SK-N-SH (cell line): ENCODE measurements around the gene PCSK6.

ENCODE experiments used
- ELF1 ChIP-seq: IDR thresholded peaks from 2 replicates; pipeline ENCODE4 v1.4.0; 2012
- EP300 ChIP-seq, 2 experiments: IDR thresholded peaks; 2 replicates each; pipeline versions ENCODE4 v1.4.0 to v1.6.1; 2012; ENCODE audit warnings: borderline replicate concordance in 1 of 2, low read depth in 1 of 2, low read length in 1 of 2
- MXI1 ChIP-seq: IDR thresholded peaks from 2 replicates; pipeline ENCODE4 v1.6.1; 2012; ENCODE audit warnings: mild to moderate bottlenecking, low read depth, low read length, improper control_type of control experiment
- POLR2AphosphoS5 ChIP-seq: IDR thresholded peaks from 2 replicates; pipeline ENCODE4 v1.6.1; 2012; ENCODE audit warnings: low read depth, low read length
- RAD21 ChIP-seq: IDR thresholded peaks from 2 replicates; pipeline ENCODE4 v1.6.1; 2012; ENCODE audit warnings: mild to moderate bottlenecking, low read length
- REST ChIP-seq: IDR thresholded peaks from 2 replicates; pipeline ENCODE4 v1.6.1; 2012; ENCODE audit warnings: mild to moderate bottlenecking, low read depth, low read length, moderate library complexity
- YY1 ChIP-seq: IDR thresholded peaks from 2 replicates; pipeline ENCODE4 v1.4.0; 2012; ENCODE audit warnings: low read depth, mild to moderate bottlenecking
- TF ChIP-seq, protein P1 (sequence below): fragments of 200-600 bp; sonication (generic); IDR thresholded peaks from 2 replicates; pipeline ENCODE4 v1.6.1; 2017; ENCODE audit warnings: antibody characterized with exemption, mild to moderate bottlenecking, moderate library complexity

DNA sequence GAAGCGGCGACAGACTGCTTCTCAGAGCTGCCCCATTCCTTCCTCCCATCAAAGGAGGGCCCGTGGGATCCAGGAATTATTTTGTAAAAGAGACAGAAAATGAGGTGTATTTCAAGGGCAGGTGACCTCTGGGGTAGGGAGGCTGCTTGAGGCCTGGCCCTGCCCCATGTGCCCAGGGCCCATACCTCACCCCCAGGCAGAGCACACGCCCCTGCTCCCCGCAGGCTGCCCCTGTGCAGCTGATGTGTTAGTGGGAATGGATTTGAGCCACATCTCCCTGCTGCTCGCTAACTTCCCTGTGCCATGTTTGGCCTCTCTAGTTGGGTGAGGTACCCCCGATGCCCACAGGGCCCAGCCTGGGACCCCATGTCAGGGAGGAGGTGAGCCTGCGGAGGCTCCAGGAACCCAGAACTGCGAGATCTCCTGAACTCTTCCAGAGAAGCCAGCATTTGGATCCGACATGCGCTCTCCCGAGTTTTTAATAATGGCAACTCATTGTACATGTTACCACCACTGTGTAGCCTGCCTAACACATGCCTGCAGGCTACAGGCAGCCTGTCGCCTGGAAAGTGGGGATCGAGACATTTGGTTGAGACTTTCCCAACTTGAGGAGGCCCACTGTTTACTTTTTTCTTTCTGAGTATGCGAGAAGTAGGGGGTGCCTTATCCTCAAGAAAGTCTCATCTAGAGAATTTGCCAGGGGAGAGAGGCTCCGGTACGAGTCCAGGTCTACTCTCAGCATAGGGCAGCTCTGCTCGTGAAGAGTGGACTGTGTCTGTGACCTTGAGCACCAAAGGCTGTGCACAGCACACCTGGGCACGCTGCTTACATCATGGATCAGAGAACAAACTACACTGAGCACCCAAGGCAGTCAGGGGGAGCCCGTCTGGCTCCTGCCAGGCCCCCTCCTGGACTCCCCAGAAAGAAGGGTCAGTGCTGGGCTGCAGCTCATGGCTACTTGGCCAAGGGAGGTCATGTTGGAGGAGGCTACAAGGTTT lies 36.1 kb downstream of the PCSK6 start:
- no peak for TF ChIP-seq REST
- TF ChIP-seq, protein P1, sequence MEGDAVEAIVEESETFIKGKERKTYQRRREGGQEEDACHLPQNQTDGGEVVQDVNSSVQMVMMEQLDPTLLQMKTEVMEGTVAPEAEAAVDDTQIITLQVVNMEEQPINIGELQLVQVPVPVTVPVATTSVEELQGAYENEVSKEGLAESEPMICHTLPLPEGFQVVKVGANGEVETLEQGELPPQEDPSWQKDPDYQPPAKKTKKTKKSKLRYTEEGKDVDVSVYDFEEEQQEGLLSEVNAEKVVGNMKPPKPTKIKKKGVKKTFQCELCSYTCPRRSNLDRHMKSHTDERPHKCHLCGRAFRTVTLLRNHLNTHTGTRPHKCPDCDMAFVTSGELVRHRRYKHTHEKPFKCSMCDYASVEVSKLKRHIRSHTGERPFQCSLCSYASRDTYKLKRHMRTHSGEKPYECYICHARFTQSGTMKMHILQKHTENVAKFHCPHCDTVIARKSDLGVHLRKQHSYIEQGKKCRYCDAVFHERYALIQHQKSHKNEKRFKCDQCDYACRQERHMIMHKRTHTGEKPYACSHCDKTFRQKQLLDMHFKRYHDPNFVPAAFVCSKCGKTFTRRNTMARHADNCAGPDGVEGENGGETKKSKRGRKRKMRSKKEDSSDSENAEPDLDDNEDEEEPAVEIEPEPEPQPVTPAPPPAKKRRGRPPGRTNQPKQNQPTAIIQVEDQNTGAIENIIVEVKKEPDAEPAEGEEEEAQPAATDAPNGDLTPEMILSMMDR: no peak
- TF ChIP-seq MXI1: no peak
- no peak for TF ChIP-seq POLR2AphosphoS5
- no peak for TF ChIP-seq YY1
- TF ChIP-seq ELF1: no peak
- TF ChIP-seq EP300 (IDR thresholded peaks at IDR 0.05; ENCODE audit: borderline replicate concordance in 1 of 2, low read depth in 1 of 2, low read length in 1 of 2): no peak
- TF ChIP-seq RAD21: no peak
